K562 (cell line): ENCODE measurements around the gene BRF1. TPM values are rescaled to one million over a fixed set of nuclear protein-coding genes. Genes with fewer than 3 reads are reported as not detected.

Experiments used
- BMI1 ChIP-seq: fragments of 150-350 bp; IDR thresholded peaks from 2 replicates; pipeline ENCODE4 v1.6.1; 2014; ENCODE audit warnings: low read length
- CC2D1A ChIP-seq: fragments of 450-650 bp; IDR thresholded peaks from 2 replicates; pipeline ENCODE4 v1.6.1; 2017; ENCODE audit warnings: mild to moderate bottlenecking
- CCNT2 ChIP-seq: IDR thresholded peaks from 2 replicates; pipeline ENCODE4 v1.6.1; 2011; ENCODE audit warnings: borderline replicate concordance, low read depth, mild to moderate bottlenecking, moderate library complexity, mixed read lengths, low read length; ENCODE audit not compliant: insufficient read length; ENCODE audit errors: extremely low read depth
- FOXA1 ChIP-seq: fragments of 450-650 bp; IDR thresholded peaks from 2 replicates; pipeline ENCODE4 v1.6.1; 2016; ENCODE audit warnings: mild to moderate bottlenecking, borderline replicate concordance
- HMGN3 ChIP-seq: IDR thresholded peaks from 2 replicates; pipeline ENCODE4 v1.6.1; 2011; ENCODE audit warnings: borderline replicate concordance, low read depth, mild to moderate bottlenecking, mixed read lengths, low read length; ENCODE audit not compliant: insufficient read length; ENCODE audit errors: extremely low read depth
- JUND ChIP-seq, 2 experiments: IDR thresholded peaks; 2 replicates in 1 of 2; 3 replicates in 1 of 2; pipeline ENCODE4 v1.6.1; 2011; ENCODE audit warnings: borderline replicate concordance in 2 of 2, low read depth in 2 of 2, low read length in 2 of 2, improper control_type of control experiment in 1 of 2, missing biosample characterization in 1 of 2, missing genetic modification characterization in 1 of 2, missing genetic modification reagents in 1 of 2
- PRMT5 ChIP-seq: sonication (generic); formaldehyde crosslinking; IDR thresholded peaks from 2 replicates; pipeline ENCODE4 v1.5.0; 2020; ENCODE audit warnings: missing genetic modification reagents
- SMARCA5 ChIP-seq: fragments of 450-650 bp; IDR thresholded peaks from 2 replicates; pipeline ENCODE4 v1.6.1; 2016
- SP1 ChIP-seq: sonication (generic); formaldehyde crosslinking; IDR thresholded peaks from 2 replicates; pipeline ENCODE4 v1.8.1; 2022; ENCODE audit warnings: mild to moderate bottlenecking, missing genetic modification reagents
- SRF ChIP-seq, 2 experiments: fragments of 250-450, 450-650 bp in 1 of 2; sonication (Bioruptor Pico) in 1 of 2; sonication (generic) in 1 of 2; formaldehyde crosslinking; IDR thresholded peaks; 2 replicates each; pipeline versions ENCODE4 v1.5.0 to v1.5.1; 2020 to 2022; ENCODE audit warnings: mild to moderate bottlenecking in 1 of 2, missing genetic modification reagents in 1 of 2
- ZFP30 ChIP-seq: fragments of 250-450 bp; sonication (Bioruptor Pico); IDR thresholded peaks from 2 replicates; pipeline ENCODE4 v1.8.0; 2022; ENCODE audit warnings: moderate library complexity, mild to moderate bottlenecking, inconsistent platforms, borderline replicate concordance
- ZNF263 ChIP-seq: sonication (generic); formaldehyde crosslinking; IDR thresholded peaks from 2 replicates; pipeline ENCODE4 v1.8.0; 2022; ENCODE audit warnings: mild to moderate bottlenecking, missing genetic modification reagents, borderline replicate concordance
- ZNF511 ChIP-seq: sonication (generic); formaldehyde crosslinking; IDR thresholded peaks from 2 replicates; pipeline ENCODE4 v1.8.0; 2022; ENCODE audit warnings: mild to moderate bottlenecking, missing genetic modification reagents
- ZNF778 ChIP-seq: fragments of 450-650 bp; formaldehyde crosslinking; IDR thresholded peaks from 2 replicates; pipeline ENCODE4 v1.4.0; 2020; ENCODE audit warnings: mild to moderate bottlenecking, moderate library complexity
- polyA plus RNA-seq, 8 experiments: library from polyadenylated mRNA; depleted of rRNA in 4 of 8; stranded (reverse) in 5 of 8; unstranded in 3 of 8; fragments of >200 nt; fragmentation: Nextera tagmentation in 2 of 8; fragmentation: Illumina TruSeq in 1 of 8; extraction: Ambion mirVana in 2 of 8; extraction: Trizol in 1 of 8; gene quantifications; 2 replicates each; pipeline versions ENCODE4 v1.2.1 to v1.2.3, GENCODE V29; 2011 to 2014; ENCODE audit warnings: inconsistent platforms in 1 of 8, missing spikeins in 1 of 8
- total RNA-seq, 7 experiments: library from RNA; depleted of rRNA in 6 of 7; stranded (reverse); fragments of >200 nt in 6 of 7; fragmentation: Illumina TruSeq in 2 of 7; extraction: Trizol in 2 of 7; gene quantifications; 2 replicates each; pipeline versions ENCODE4 v1.2.1 to v1.2.3, GENCODE V29; 2011 to 2021; ENCODE audit warnings: low replicate concordance in 1 of 7
- TF ChIP-seq, protein P1 (sequence below), 2 experiments: fragments of 450-650 bp in 1 of 2; IDR thresholded peaks; 2 replicates each; pipeline ENCODE4 v1.6.1; 2011 to 2017; ENCODE audit warnings: low read depth in 2 of 2, antibody characterized with exemption in 1 of 2, borderline replicate concordance in 1 of 2, low read length in 1 of 2, mild to moderate bottlenecking in 1 of 2, mixed read lengths in 1 of 2; ENCODE audit not compliant: control insufficient read depth in 1 of 2
- TF ChIP-seq, protein P2 (sequence below), 2 experiments: fragments of 450-650 bp in 1 of 2; sonication (generic) in 1 of 2; formaldehyde crosslinking in 1 of 2; IDR thresholded peaks in 1 of 2; conservative IDR thresholded peaks in 1 of 2; 2 replicates each; pipeline versions ENCODE4 v1.6.1 to v1.8.1; 2016 to 2023; ENCODE audit warnings: mild to moderate bottlenecking in 2 of 2, moderate library complexity in 2 of 2, inconsistent platforms in 1 of 2, missing genetic modification reagents in 1 of 2
- TF ChIP-seq, protein P3 (sequence below): IDR thresholded peaks from 3 replicates; pipeline ENCODE4 v1.6.1; 2011; ENCODE audit warnings: borderline replicate concordance, mild to moderate bottlenecking, moderate library complexity; ENCODE audit not compliant: insufficient read length; ENCODE audit errors: extremely low read depth

BRF1 gene
- total and polyA plus RNA-seq, 9 of the 15 experiments (the other 6 are each of a cell fraction or from before 2014, with no cell fraction given), result 0.14 to 24.6 (median 8.2) TPM

GRCh38 chr14:105301103-105301914, 508 bp upstream of the BRF1 start (continued):
- no peak for TF ChIP-seq ZNF778 (CRISPR knock-in tag)
- peak; percentile 39 for TF ChIP-seq HMGN3
- TF ChIP-seq SRF (CRISPR knock-in tag; IDR thresholded peaks at IDR 0.05), result 0 out of 4 replicates have a peak, but pooled peaks of 1 of the 2 experiments have one; percentile 17
- TF ChIP-seq, protein P1, sequence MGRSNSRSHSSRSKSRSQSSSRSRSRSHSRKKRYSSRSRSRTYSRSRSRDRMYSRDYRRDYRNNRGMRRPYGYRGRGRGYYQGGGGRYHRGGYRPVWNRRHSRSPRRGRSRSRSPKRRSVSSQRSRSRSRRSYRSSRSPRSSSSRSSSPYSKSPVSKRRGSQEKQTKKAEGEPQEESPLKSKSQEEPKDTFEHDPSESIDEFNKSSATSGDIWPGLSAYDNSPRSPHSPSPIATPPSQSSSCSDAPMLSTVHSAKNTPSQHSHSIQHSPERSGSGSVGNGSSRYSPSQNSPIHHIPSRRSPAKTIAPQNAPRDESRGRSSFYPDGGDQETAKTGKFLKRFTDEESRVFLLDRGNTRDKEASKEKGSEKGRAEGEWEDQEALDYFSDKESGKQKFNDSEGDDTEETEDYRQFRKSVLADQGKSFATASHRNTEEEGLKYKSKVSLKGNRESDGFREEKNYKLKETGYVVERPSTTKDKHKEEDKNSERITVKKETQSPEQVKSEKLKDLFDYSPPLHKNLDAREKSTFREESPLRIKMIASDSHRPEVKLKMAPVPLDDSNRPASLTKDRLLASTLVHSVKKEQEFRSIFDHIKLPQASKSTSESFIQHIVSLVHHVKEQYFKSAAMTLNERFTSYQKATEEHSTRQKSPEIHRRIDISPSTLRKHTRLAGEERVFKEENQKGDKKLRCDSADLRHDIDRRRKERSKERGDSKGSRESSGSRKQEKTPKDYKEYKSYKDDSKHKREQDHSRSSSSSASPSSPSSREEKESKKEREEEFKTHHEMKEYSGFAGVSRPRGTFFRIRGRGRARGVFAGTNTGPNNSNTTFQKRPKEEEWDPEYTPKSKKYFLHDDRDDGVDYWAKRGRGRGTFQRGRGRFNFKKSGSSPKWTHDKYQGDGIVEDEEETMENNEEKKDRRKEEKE (IDR thresholded peaks at IDR 0.05; ENCODE audit: borderline replicate concordance in 1 of 2, control insufficient read depth in 1 of 2, low read depth in 2 of 2, low read length in 1 of 2), result no peak
- TF ChIP-seq, protein P2, sequence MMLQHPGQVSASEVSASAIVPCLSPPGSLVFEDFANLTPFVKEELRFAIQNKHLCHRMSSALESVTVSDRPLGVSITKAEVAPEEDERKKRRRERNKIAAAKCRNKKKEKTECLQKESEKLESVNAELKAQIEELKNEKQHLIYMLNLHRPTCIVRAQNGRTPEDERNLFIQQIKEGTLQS (IDR thresholded peaks at IDR 0.05), result 0 out of 2 replicates have a peak, but pooled peaks have one; percentile 20
- TF ChIP-seq, protein P2 (CRISPR knock-in tag; conservative IDR thresholded peaks at IDR 0.05), result no peak
- TF ChIP-seq CCNT2, result peak; percentile 56
- TF ChIP-seq JUND (IDR thresholded peaks at IDR 0.05; ENCODE audit: borderline replicate concordance, low read depth, low read length), result no peak
- TF ChIP-seq JUND (tag; IDR thresholded peaks at IDR 0.05; ENCODE audit: borderline replicate concordance, low read depth, low read length), result no peak
- no peak for TF ChIP-seq SMARCA5
- TF ChIP-seq ZNF511 (CRISPR knock-in tag), result 0 out of 2 replicates have a peak, but pooled peaks have one; percentile 51
- TF ChIP-seq PRMT5, result no peak
- TF ChIP-seq FOXA1, result no peak
- TF ChIP-seq ZNF263 (CRISPR knock-in tag), result no peak; the same call in 1 of the 2 replicates
- TF ChIP-seq ZFP30 (CRISPR knock-in tag), result no peak
- TF ChIP-seq, protein P3, sequence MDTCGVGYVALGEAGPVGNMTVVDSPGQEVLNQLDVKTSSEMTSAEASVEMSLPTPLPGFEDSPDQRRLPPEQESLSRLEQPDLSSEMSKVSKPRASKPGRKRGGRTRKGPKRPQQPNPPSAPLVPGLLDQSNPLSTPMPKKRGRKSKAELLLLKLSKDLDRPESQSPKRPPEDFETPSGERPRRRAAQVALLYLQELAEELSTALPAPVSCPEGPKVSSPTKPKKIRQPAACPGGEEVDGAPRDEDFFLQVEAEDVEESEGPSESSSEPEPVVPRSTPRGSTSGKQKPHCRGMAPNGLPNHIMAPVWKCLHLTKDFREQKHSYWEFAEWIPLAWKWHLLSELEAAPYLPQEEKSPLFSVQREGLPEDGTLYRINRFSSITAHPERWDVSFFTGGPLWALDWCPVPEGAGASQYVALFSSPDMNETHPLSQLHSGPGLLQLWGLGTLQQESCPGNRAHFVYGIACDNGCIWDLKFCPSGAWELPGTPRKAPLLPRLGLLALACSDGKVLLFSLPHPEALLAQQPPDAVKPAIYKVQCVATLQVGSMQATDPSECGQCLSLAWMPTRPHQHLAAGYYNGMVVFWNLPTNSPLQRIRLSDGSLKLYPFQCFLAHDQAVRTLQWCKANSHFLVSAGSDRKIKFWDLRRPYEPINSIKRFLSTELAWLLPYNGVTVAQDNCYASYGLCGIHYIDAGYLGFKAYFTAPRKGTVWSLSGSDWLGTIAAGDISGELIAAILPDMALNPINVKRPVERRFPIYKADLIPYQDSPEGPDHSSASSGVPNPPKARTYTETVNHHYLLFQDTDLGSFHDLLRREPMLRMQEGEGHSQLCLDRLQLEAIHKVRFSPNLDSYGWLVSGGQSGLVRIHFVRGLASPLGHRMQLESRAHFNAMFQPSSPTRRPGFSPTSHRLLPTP, result no peak
- no peak for TF ChIP-seq BMI1
- TF ChIP-seq CC2D1A, result no peak
- TF ChIP-seq SP1 (CRISPR knock-in tag), result peak; percentile 56; the same call in 1 of the 2 replicates
